Gastrocnemius medialis (tissue), 4 donors: ENCODE data around the gene CWC27. TPM values are rescaled to one million over a fixed set of nuclear protein-coding genes. Genes with fewer than 3 reads are reported as not detected.

Experiments
- ATAC-seq, 2 donors: fragments of 150-250 bp; one replicate each; pipeline ENCODE4 v1.9.1; 2016
- DNase-seq, 2 donors: peaks; one replicate each; pipeline ENCODE4 v3.0.0-alpha.2; 2019
- H3K27ac ChIP-seq, 4 donors: fragments of 200-600 bp; sonication (generic); 1 replicate in 1 of 4; 2 replicates in 3 of 4; pipeline ENCODE4 v1.5.1; 2016 to 2018; ENCODE audit warnings: mild to moderate bottlenecking in 2 of 4, moderate library complexity in 1 of 4
- H3K27me3 ChIP-seq, 3 donors: fragments of 200-600 bp; sonication (generic) in 2 of 3; 1 replicate in 1 of 3; 2 replicates in 2 of 3; pipeline versions ENCODE4 v1.5.1 to v1.6.0; 2016 to 2019; ENCODE audit warnings: mild to moderate bottlenecking in 1 of 3, moderate library complexity in 1 of 3
- H3K36me3 ChIP-seq, 2 donors: fragments of 200-600 bp; sonication (generic) in 1 of 2; one replicate each; pipeline ENCODE4 v1.5.1; 2017 to 2018
- H3K4me1 ChIP-seq, 2 donors: fragments of 200-600 bp; sonication (generic) in 1 of 2; one replicate each; pipeline ENCODE4 v1.5.1; 2016 to 2017; ENCODE audit warnings: mild to moderate bottlenecking in 2 of 2
- H3K4me3 ChIP-seq, 4 donors: fragments of 200-600 bp; sonication (generic) in 3 of 4; 1 replicate in 1 of 4; 2 replicates in 3 of 4; pipeline ENCODE4 v1.5.1; 2016 to 2019; ENCODE audit warnings: mild to moderate bottlenecking in 2 of 4
- H3K9me3 ChIP-seq, 3 donors: fragments of 200-600 bp; sonication (generic) in 2 of 3; 1 replicate in 1 of 3; 2 replicates in 2 of 3; pipeline ENCODE4 v1.5.1; 2016 to 2019
- CTCF ChIP-seq, 5 experiments: fragments of 450-650 bp in 3 of 5; fragments of 200-600 bp in 2 of 5; sonication (generic) in 2 of 5; IDR thresholded peaks in 4 of 5; conservative IDR thresholded peaks in 1 of 5; 1 replicate in 4 of 5; 2 replicates in 1 of 5; pipeline ENCODE4 v1.5.1; 2016 to 2019; ENCODE audit warnings: antibody characterized with exemption in 5 of 5, mild to moderate bottlenecking in 3 of 5, moderate library complexity in 3 of 5
- POLR2A ChIP-seq, 2 donors: fragments of 450-650 bp; IDR thresholded peaks; one replicate each; pipeline ENCODE4 v1.6.1; 2017; ENCODE audit warnings: antibody characterized with exemption in 2 of 2, mild to moderate bottlenecking in 2 of 2, moderate library complexity in 2 of 2
- in situ Hi-C, 4 donors: fragments of 200-750 bp; cut with MboI; loops; one replicate each; pipeline versions ENCODE4 v1.15.0 to v1.8.0; 2017; ENCODE audit warnings: low sequenced_read_pairs in 4 of 4
- intact Hi-C: fragments of 100-400 bp; cut with DNase I; formaldehyde crosslinking; loops from one replicate; pipeline ENCODE4 v1.15.1; 2023; ENCODE audit warnings: low total_unique reads
- total RNA-seq, 4 donors: library from RNA; depleted of rRNA; stranded (reverse); fragments of >200 nt; gene quantifications; one replicate each; pipeline versions ENCODE4 v1.1.0 to v1.2.3, GENCODE V29; 2016

Gene CWC27
- total RNA-seq, 4 donors from 2014 or later = 8.4 to 10.7 (median 8.6) TPM

GRCh38 chr5:64742821-64743220, 25.9 kb upstream of the CWC27 start:
- DNase-seq (no peak), ATAC-seq (no peak)
- Histone ChIP-seq H3K9me3 (no peaks in the 10 kb centered on the region), H3K36me3 (peaks cover 0 to 6% of the 10 kb centered on the region in 2 donors), H3K27ac (no peak overlapping the region), H3K4me3 (no peak overlapping the region), H3K4me1 (peaks cover 7 to 13% of the 10 kb centered on the region in 2 donors), H3K27me3 (no peaks in the 10 kb centered on the region)
- TF ChIP-seq POLR2A (IDR thresholded peaks at IDR 0.05) = no peak
- no peak for TF ChIP-seq CTCF (IDR thresholded peaks at IDR 0.05 in 4 of 5, conservative IDR thresholded peaks at IDR 0.05 in 1 of 5)
- in situ Hi-C loops = no loop called here
- intact Hi-C loops = no loop called here

- no peak for DNase-seq
- TF ChIP-seq CTCF (IDR thresholded peaks at IDR 0.05 in 4 of 5, conservative IDR thresholded peaks at IDR 0.05 in 1 of 5) (no peak), POLR2A (IDR thresholded peaks at IDR 0.05) (no peak)
- Histone ChIP-seq H3K36me3 (no peaks in the 10 kb centered on the region), H3K27me3 (no peaks in the 10 kb centered on the region), H3K9me3 (no peaks in the 10 kb centered on the region), H3K4me3 (no peak overlapping the region), H3K4me1 (peaks cover 7 to 20% of the 10 kb centered on the region in 2 donors), H3K27ac (no peak overlapping the region)
- intact Hi-C loops = no loop called here
- no peak for ATAC-seq
- in situ Hi-C loops = no loop called here
Observed at GRCh38 chr5:64744914-64745313, 23.8 kb upstream of the CWC27 start.

GRCh38 chr5:64746446-64746845, 22.3 kb upstream of the CWC27 start:
- H3K27ac ChIP-seq = no peak overlapping the region
- in situ Hi-C loops = no loop called here
- no peak for ATAC-seq
- no peaks in the 10 kb centered on the region for H3K36me3 ChIP-seq
- no peak for DNase-seq
- no peak overlapping the region for H3K4me3 ChIP-seq
- no peaks in the 10 kb centered on the region for H3K9me3 ChIP-seq
- intact Hi-C loops = no loop called here
- peaks cover 7 to 20% of the 10 kb centered on the region in 2 donors for H3K4me1 ChIP-seq
- no peaks in the 10 kb centered on the region for H3K27me3 ChIP-seq
- no peak for TF ChIP-seq POLR2A (IDR thresholded peaks at IDR 0.05)
- no peak for TF ChIP-seq CTCF (IDR thresholded peaks at IDR 0.05 in 4 of 5, conservative IDR thresholded peaks at IDR 0.05 in 1 of 5)

- Histone ChIP-seq H3K27ac (no peak overlapping the region), H3K4me3 (no peak overlapping the region), H3K36me3 (peaks cover 0 to 10% of the 10 kb centered on the region in 2 donors), H3K27me3 (no peaks in the 10 kb centered on the region), H3K9me3 (no peaks in the 10 kb centered on the region), H3K4me1 (peaks cover 0 to 7% of the 10 kb centered on the region in 2 donors)
- intact Hi-C loops = no loop called here
- DNase-seq (no peak), ATAC-seq (no peak)
- in situ Hi-C loops = no loop called here
- no peak for TF ChIP-seq CTCF (IDR thresholded peaks at IDR 0.05 in 4 of 5, conservative IDR thresholded peaks at IDR 0.05 in 1 of 5)
- no peak for TF ChIP-seq POLR2A (IDR thresholded peaks at IDR 0.05)
Observed at GRCh38 chr5:64749385-64749784, 19.3 kb upstream of the CWC27 start.

GRCh38 chr5:64754066-64754465, 14.7 kb upstream of the CWC27 start:
- TF ChIP-seq POLR2A (IDR thresholded peaks at IDR 0.05) (no peak), CTCF (IDR thresholded peaks at IDR 0.05 in 4 of 5, conservative IDR thresholded peaks at IDR 0.05 in 1 of 5) (no peak)
- intact Hi-C loops (no loop called here), in situ Hi-C loops (no loop called here)
- ATAC-seq (no peak), DNase-seq (no peak)
- Histone ChIP-seq H3K27ac (no peak overlapping the region), H3K4me3 (no peak overlapping the region), H3K36me3 (peaks cover 0 to 10% of the 10 kb centered on the region in 2 donors), H3K9me3 (no peaks in the 10 kb centered on the region), H3K27me3 (no peaks in the 10 kb centered on the region), H3K4me1 (peaks cover 3 to 7% of the 10 kb centered on the region in 2 donors)
